HG03520 (cell line): Measurements from ENCODE around the gene KCNK3.
"Not testable (repeated sequence)": the region's sequence is repeated elsewhere in the genome, so short reads cannot be mapped to it uniquely, and the experiment has no call there.

ENCODE experiments used
- ATAC-seq: cut with Tn5 transposase; IDR thresholded peaks from one replicate; pipeline ENCODE4 v1.9.1; 2021; ENCODE audit warnings: mild to moderate bottlenecking, moderate library complexity; ENCODE audit not compliant: unreplicated experiment

Gene KCNK3

GRCh38 chr2:26665296-26665695, 27.2 kb upstream of the KCNK3 start:
- ATAC-seq, result not testable (repeated sequence)

- no peak for ATAC-seq
These were observed 25.9 kb upstream of the KCNK3 start for GRCh38 chr2:26666671-26667070.

- ATAC-seq, result no peak
These were observed 24.5 kb upstream of the KCNK3 start for GRCh38 chr2:26668041-26668440.

DNA sequence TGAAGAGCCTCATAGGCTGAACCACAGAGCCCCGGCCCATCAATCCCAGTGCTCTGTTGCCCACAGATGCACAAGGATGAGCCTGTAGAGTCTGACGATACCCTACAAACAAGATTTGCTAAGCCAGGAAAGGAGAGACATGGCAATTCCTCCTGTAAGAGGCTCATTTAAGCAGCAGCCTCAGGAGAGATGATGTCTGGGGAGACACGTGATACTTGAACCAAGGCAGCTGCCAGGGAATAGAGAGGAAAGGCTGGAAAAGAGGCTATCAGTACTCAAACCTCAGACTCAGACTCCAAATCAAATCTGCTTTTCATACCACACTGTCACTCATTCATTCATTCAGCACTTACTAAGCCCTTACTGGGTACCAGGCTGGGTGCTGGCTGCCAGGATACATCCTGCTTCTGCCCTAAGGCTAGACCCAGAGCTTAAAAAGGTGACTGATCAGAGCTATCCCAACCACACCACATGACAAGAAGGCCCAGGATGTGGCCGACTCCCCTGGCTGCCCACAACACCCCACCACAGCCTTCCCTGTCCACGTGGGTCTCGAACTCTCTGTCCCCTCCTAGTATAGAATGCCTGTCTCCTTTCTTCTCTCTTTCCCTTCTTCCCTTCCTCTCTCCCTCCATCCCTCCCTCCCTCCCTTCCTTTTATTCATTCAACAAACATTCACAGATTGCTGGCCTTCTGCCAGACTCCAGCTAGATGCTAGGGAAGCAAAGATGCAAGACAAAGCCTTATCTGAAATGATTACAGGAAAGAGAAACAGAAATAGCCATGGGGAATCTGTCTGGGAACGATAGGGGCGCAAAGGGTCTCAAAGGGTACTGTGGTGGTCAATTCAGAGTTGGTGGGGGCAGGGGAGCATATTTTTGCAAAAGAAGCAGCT, 23.4 kb upstream of the KCNK3 start:
- ATAC-seq, result no peak

DNA sequence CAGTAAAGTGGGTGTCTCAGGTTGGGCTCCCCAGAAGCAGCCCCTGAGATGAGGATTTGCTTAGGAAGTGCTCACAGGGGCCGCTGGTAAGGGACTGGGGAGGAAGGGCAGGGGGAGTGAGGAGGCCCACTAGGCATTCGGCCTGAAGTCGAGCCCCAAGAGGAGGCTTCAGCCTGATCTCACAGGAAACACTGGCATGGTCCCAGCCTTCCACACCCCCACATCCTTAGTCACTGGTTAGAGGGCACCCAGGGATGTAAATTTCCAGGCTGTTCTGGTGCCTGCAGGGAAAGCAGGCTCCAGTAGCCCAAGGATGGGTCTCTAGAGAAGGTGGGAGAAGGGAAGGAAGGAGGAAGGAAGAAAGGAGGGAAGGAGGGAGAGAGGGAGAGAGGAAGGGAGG, 22.4 kb upstream of the KCNK3 start:
- ATAC-seq, result no peak

GRCh38 chr2:26670931-26671460, 21.5 kb upstream of the KCNK3 start:
- ATAC-seq, result no peak

GRCh38 chr2:26671691-26672090, 20.8 kb upstream of the KCNK3 start:
- no peak for ATAC-seq

DNA sequence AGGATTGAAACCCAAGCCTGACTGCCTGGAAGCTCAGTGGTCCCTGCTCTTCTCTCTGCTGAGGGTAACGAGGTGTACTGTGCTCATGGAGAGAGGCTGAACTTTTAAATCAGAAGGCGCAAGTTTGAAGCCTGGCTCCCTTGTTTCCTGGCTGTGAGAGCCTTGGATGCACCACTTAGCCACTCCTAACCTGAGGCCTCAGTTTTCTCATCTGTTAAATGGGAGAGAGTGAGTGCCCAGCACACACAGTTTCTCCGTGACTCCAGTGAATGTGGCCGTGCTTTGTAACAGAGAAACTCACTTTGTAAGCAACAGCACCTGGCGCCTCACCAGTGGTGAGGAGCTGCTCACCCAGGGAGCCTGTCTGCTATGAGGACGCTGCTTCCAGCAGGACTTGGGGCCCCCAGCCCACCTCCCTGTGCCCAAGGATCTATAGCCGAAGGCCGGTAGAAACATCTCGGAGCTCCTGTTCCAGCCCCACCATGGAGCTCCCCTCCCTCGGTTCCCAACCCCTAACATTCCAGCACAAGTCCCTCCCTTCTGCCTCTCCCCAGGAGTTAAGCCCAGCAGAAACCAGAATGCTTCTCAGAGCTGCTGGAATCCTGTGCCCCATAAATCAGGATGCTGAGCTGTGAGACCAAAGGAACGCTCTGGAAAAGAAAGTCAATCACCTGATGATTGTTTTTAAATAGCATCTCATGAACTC, 20.3 kb upstream of the KCNK3 start:
- no peak for ATAC-seq

- no peak for ATAC-seq
These were observed 19.6 kb upstream of the KCNK3 start for GRCh38 chr2:26672818-26673393.

DNA sequence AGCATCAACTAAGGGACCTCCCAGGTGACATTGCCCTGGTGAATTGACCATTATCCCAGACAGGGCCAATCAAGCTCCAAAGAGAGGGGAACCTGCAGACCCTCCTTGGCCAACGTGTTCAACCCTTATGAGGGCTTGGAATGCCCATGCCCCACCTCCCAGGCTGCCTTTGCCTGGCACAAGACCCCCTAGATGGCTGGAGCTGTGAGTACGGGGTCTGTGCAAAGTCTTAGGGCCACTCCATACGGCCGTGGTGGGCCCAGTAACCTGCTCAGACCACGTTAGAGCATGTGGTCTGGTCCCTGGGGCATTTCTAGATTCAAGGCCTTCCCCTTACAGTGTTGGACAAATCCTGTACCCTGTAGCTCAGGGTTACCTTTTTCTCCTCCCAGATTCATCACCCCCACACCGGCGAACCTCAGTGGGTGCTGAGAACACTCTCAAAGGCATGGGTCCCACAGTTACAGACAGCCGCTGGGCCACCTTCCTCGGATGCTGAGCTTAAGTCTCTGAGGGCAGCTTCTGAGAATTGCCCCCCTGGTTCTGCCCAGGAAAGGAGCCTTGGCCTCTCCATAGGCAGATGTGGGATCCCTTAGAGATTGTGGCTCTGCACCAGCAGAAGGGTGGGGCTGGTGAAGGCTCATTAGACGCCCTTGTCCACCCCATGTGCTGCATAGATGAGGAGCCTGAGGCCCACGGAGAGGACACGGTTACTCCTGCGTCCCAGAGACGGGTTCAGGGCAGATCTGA, 18.3 kb upstream of the KCNK3 start:
- no peak for ATAC-seq

GRCh38 chr2:26674771-26675170, 17.8 kb upstream of the KCNK3 start:
- no peak for ATAC-seq

- ATAC-seq, result no peak
These were observed 16.8 kb upstream of the KCNK3 start for GRCh38 chr2:26675651-26676255.

DNA sequence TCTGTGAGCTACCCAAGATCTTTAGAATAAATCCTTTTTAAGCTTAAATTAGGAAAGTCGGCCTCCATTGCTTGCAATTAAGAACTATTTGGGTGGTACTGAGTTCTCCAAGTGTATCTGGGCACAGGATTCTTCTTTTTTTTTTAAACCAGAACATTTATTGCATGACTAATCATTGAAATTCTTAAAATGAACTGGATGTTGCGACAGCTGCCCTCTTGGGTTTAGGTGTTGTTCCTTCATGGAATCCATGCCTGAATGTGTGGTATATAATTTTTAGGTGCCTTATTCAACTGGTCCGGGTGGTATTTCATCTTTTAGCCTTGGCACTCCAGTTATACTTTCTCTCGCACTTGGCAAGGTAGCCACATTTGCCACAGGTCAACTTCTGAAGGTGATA, 14.5 kb upstream of the KCNK3 start:
- no peak for ATAC-seq

DNA sequence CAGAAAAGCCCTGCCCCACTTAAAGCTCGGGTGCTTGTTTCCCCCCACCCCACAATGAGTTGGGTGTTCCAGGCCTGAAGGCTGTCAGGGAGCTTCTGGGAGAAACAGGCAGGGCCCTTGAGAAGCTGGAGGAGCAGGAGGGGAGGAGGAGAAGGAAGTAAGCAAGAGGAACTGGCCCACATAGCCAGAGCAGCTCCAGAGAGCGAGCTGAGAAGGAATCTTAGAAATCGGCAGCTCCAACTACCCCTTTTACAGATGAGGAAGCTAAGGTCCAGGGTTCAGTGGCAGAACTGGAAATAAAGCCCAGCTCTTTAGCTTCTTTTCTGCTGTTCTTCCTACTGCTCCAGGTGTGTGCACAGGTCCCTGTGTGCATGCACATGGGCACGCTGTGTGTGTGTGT, 12.7 kb upstream of the KCNK3 start:
- ATAC-seq, result no peak

- no peak for ATAC-seq
These were observed 10.9 kb upstream of the KCNK3 start for GRCh38 chr2:26681656-26682055.

DNA sequence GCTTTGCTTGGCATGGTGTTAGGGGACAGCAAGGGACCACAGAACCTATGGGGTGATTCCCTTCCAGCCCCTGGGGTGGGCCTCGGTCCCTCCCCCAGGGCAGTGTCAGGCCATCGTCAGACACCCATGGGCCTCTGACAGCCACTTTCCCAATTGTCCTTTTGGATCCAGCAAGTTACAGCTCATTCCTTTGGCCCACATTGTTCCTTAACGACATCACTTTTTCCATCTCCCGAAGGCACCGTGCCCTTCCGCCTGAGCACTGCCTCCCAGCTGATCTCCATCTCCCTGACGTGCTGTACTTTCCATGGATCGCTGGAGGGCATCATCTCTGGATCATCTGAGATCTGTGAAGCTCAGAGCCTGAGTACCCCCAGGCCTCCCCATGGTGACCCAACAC, 10.4 kb upstream of the KCNK3 start:
- no peak for ATAC-seq

DNA sequence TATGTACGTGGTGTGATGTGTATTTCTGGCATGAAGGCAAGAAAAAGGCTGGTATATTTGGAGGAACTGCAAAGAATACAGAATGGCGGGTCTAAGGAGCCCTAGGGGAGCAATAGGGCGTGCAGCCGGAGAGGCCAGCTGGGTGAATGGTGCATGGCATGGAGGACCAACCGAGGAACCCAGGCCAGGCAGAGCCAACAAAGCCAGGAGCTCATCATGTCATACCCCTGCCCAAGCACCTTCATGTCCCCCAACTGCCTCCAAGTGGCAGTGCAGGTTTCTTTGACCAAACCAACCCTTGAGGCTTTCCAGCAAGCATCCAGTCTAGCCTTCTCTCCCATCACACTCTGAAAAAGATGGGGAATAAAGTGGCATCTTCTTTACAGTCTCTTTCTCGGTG, 8.9 kb upstream of the KCNK3 start:
- ATAC-seq, result no peak

DNA sequence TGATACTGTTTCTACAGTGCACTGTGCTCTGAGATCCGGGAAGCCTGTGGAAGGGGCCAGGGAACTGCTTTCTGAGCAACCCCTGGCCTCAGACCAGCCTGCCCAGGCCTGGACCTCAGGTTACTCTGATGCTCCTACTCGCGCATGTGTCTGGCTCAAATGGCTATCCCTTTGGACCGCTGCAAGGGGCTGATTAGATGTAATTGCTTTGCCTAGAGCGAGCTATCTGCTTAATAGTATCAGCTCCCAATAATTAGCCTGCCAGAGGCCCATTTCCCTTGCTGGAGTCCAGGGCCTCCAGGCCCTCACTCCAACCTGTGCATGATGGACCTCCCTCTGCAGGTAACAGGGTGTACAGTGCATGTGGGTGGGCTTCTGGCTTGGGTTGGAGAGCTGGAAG, 7.2 kb upstream of the KCNK3 start:
- ATAC-seq, result no peak

GRCh38 chr2:26685989-26686839, 6.3 kb upstream of the KCNK3 start:
- ATAC-seq, result no peak

DNA sequence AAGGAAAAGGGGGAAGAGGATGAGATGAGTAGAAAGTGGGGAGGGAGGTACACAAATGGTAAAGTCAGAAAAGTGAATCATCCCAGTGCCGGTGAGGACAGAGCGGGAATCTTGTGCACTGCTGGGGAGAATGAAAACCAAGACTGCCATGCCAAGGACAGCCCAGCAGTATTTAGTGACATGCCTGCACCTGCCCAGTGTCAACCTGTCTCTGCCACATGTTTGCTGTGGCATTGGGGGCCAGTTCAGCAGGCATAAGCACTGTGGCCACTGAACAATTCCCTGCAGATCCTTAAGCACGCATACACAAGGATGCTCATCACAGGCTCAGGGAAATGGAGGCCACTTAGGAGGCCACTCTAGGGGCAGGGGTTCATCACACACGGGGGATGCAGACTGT, 5.2 kb upstream of the KCNK3 start:
- no peak for ATAC-seq
